KMS-11 (cell line): ENCODE results near the gene PDCD1.
"Not testable (repeated sequence)": the region's sequence is repeated elsewhere in the genome, so short reads cannot be mapped to it uniquely, and the experiment has no call there.

Source experiments
- H2AFZ ChIP-seq: fragments of 200-600 bp; sonication (generic); 2 replicates; pipeline ENCODE4 v1.6.1; 2016; ENCODE audit warnings: antibody characterized with exemption, mixed run types, low read depth
- H3K27ac ChIP-seq: fragments of 200-600 bp; sonication (generic); 2 replicates; pipeline ENCODE4 v1.6.1; 2016; ENCODE audit warnings: mild to moderate bottlenecking, mixed run types
- H3K27me3 ChIP-seq: fragments of 200-600 bp; sonication (generic); 2 replicates; pipeline ENCODE4 v1.6.1; 2017; ENCODE audit warnings: mild to moderate bottlenecking, low read depth, mixed run types, moderate library complexity; ENCODE audit not compliant: insufficient read depth
- H3K36me3 ChIP-seq: fragments of 200-600 bp; sonication (generic); 2 replicates; pipeline ENCODE4 v1.6.1; 2017; ENCODE audit warnings: mild to moderate bottlenecking, mixed run types; ENCODE audit not compliant: insufficient read depth
- H3K4me1 ChIP-seq: fragments of 200-600 bp; sonication (generic); 2 replicates; pipeline ENCODE4 v1.6.1; 2016; ENCODE audit warnings: mild to moderate bottlenecking, low read depth, mixed run types; ENCODE audit not compliant: poor library complexity, severe bottlenecking
- H3K4me2 ChIP-seq: fragments of 200-600 bp; sonication (generic); 2 replicates; pipeline ENCODE4 v1.7.0; 2016; ENCODE audit warnings: mild to moderate bottlenecking, mixed run types
- H3K4me3 ChIP-seq: fragments of 200-600 bp; sonication (generic); IDR thresholded peaks from 2 replicates; pipeline ENCODE4 v1.6.1; 2017; ENCODE audit warnings: low read depth, low read length, mixed read lengths; ENCODE audit not compliant: insufficient read depth
- H3K79me2 ChIP-seq: fragments of 200-600 bp; sonication (generic); 2 replicates; pipeline ENCODE4 v1.6.1; 2016; ENCODE audit warnings: low read depth, mixed run types; ENCODE audit not compliant: insufficient read depth
- H3K9ac ChIP-seq: fragments of 200-600 bp; sonication (generic); 2 replicates; pipeline ENCODE4 v1.6.1; 2016; ENCODE audit warnings: mild to moderate bottlenecking, mixed run types
- H4K20me1 ChIP-seq: fragments of 200-600 bp; sonication (generic); 2 replicates; pipeline ENCODE4 v1.6.1; 2016; ENCODE audit warnings: mild to moderate bottlenecking, mixed run types; ENCODE audit not compliant: insufficient read depth
- CTCF ChIP-seq: fragments of 200-600 bp; sonication (generic); conservative IDR thresholded peaks from 2 replicates; pipeline ENCODE4 v1.6.1; 2017; ENCODE audit warnings: low read depth, mild to moderate bottlenecking, antibody characterized with exemption, low read length, moderate library complexity, mixed read lengths

The PDCD1 gene

GRCh38 chr2:241834527-241835210 is 24.0 kb downstream of the PDCD1 start:
- Histone ChIP-seq H2AFZ (no peak overlapping the region), H4K20me1 (no peaks in the 10 kb centered on the region), H3K36me3 (no peaks in the 10 kb centered on the region), H3K27ac (no peak overlapping the region), H3K4me3 (no peak overlapping the region), H3K4me2 (no peak overlapping the region), H3K79me2 (no peaks in the 10 kb centered on the region), H3K4me1 (no peaks in the 10 kb centered on the region), H3K27me3 (no peaks in the 10 kb centered on the region; the same call in 1 of the 2 replicates), H3K9ac (no peak overlapping the region)
- no peak for TF ChIP-seq CTCF

GRCh38 chr2:241833756-241834526 is 24.8 kb downstream of the PDCD1 start:
- H3K9ac ChIP-seq, H3K36me3 ChIP-seq, H3K4me1 ChIP-seq, H3K4me2 ChIP-seq, H4K20me1 ChIP-seq, H3K27ac ChIP-seq, H3K79me2 ChIP-seq, H2AFZ ChIP-seq, H3K27me3 ChIP-seq, H3K4me3 ChIP-seq: not testable (repeated sequence)

GRCh38 chr2:241833101-241833663 is 25.5 kb downstream of the PDCD1 start:
- TF ChIP-seq CTCF: no peak
- H3K4me3 ChIP-seq: no peak overlapping the region
- no peak overlapping the region for H3K9ac ChIP-seq

GRCh38 chr2:241827394-241827793 is 31.3 kb downstream of the PDCD1 start:
- no peaks in the 10 kb centered on the region for H3K36me3 ChIP-seq
- H3K27me3 ChIP-seq: peaks cover 7% of the 10 kb centered on the region; the same call in 1 of the 2 replicates
- no peak overlapping the region for H3K9ac ChIP-seq
- H3K79me2 ChIP-seq: no peaks in the 10 kb centered on the region
- H3K4me2 ChIP-seq: no peak overlapping the region
- no peaks in the 10 kb centered on the region for H3K4me1 ChIP-seq
- H2AFZ ChIP-seq: no peak overlapping the region
- no peak overlapping the region for H3K4me3 ChIP-seq
- TF ChIP-seq CTCF: no peak
- H3K27ac ChIP-seq: no peak overlapping the region
- H4K20me1 ChIP-seq: no peaks in the 10 kb centered on the region

More at GRCh38 chr2:241833101-241833663, 25.5 kb downstream of the PDCD1 start:
- Histone ChIP-seq H3K36me3 (no peaks in the 10 kb centered on the region), H3K27me3 (no peaks in the 10 kb centered on the region; the same call in 1 of the 2 replicates), H3K27ac (no peak overlapping the region), H4K20me1 (no peaks in the 10 kb centered on the region), H3K79me2 (no peaks in the 10 kb centered on the region), H2AFZ (no peak overlapping the region), H3K4me1 (no peaks in the 10 kb centered on the region), H3K4me2 (no peak overlapping the region)

GRCh38 chr2:241823531-241824437 is 34.9 kb downstream of the PDCD1 start:
- peaks cover 18% of the 10 kb centered on the region; the same call in 1 of the 2 replicates for H3K27me3 ChIP-seq
- not testable (repeated sequence) for H4K20me1 ChIP-seq, H3K4me3 ChIP-seq, H3K4me1 ChIP-seq, H3K4me2 ChIP-seq, H2AFZ ChIP-seq, H3K9ac ChIP-seq, H3K27ac ChIP-seq, H3K36me3 ChIP-seq, H3K79me2 ChIP-seq
